Measurements from ENCODE around the gene MS4A10.

DNA sequence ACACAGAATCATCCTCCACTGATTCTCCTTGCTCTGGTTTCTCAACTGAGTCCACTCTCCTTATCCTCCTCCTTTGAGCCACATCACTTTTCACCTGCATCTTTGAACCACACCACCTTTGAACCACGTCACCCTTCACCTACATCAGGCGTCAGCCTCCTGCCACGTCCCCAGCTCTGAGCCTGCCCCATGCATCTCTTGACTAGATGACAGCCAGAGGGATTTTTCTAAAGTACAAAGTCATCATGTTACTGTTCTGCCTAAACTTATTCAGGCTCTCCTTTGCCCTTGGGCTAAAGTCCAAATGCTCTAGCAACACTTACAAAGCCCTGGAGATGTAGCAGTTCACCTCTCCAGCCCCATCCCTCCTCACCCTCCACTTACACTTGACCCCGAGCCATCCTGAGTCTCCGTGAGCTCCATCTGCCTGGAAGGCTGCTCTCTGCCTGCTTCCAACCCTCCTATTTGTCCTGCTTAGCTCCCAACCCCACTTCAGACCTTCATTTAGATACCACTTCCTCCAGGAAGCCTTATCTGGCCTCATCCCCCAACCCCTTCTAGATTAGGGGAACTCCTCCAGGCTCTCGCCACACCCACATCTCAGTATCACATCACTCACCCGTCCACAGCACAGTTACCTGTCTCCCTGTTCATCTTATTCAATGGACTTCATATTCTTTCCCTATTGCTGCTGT lies 3.7 kb upstream of the MS4A10 start:
- TF ChIP-seq FOS (IDR thresholded peaks at IDR 0.05; ENCODE audit: borderline replicate concordance, extremely low read depth, insufficient read length) (no peak), GABPA (IDR thresholded peaks at IDR 0.05; ENCODE audit: low read depth) (no peak), EP300 (IDR thresholded peaks at IDR 0.05; ENCODE audit: borderline replicate concordance in 1 of 2, control insufficient read depth in 1 of 2, low read depth in 2 of 2, low read length in 2 of 2) (no peak), ZBED1 (IDR thresholded peaks at IDR 0.05; ENCODE audit: borderline replicate concordance) (no peak), RAD21 (IDR thresholded peaks at IDR 0.05; ENCODE audit: insufficient read depth, low read depth, low read length) (no peak)
- TF ChIP-seq, protein P1, sequence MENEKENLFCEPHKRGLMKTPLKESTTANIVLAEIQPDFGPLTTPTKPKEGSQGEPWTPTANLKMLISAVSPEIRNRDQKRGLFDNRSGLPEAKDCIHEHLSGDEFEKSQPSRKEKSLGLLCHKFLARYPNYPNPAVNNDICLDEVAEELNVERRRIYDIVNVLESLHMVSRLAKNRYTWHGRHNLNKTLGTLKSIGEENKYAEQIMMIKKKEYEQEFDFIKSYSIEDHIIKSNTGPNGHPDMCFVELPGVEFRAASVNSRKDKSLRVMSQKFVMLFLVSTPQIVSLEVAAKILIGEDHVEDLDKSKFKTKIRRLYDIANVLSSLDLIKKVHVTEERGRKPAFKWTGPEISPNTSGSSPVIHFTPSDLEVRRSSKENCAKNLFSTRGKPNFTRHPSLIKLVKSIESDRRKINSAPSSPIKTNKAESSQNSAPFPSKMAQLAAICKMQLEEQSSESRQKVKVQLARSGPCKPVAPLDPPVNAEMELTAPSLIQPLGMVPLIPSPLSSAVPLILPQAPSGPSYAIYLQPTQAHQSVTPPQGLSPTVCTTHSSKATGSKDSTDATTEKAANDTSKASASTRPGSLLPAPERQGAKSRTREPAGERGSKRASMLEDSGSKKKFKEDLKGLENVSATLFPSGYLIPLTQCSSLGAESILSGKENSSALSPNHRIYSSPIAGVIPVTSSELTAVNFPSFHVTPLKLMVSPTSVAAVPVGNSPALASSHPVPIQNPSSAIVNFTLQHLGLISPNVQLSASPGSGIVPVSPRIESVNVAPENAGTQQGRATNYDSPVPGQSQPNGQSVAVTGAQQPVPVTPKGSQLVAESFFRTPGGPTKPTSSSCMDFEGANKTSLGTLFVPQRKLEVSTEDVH (IDR thresholded peaks at IDR 0.05; ENCODE audit: low read depth, partially characterized antibody), result no peak
- TF ChIP-seq, protein P2, sequence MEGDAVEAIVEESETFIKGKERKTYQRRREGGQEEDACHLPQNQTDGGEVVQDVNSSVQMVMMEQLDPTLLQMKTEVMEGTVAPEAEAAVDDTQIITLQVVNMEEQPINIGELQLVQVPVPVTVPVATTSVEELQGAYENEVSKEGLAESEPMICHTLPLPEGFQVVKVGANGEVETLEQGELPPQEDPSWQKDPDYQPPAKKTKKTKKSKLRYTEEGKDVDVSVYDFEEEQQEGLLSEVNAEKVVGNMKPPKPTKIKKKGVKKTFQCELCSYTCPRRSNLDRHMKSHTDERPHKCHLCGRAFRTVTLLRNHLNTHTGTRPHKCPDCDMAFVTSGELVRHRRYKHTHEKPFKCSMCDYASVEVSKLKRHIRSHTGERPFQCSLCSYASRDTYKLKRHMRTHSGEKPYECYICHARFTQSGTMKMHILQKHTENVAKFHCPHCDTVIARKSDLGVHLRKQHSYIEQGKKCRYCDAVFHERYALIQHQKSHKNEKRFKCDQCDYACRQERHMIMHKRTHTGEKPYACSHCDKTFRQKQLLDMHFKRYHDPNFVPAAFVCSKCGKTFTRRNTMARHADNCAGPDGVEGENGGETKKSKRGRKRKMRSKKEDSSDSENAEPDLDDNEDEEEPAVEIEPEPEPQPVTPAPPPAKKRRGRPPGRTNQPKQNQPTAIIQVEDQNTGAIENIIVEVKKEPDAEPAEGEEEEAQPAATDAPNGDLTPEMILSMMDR (IDR thresholded peaks at IDR 0.05 in 2 of 3, conservative IDR thresholded peaks at IDR 0.05 in 1 of 3; ENCODE audit: control insufficient read depth in 2 of 3, extremely low read depth in 1 of 3, insufficient read depth in 1 of 3, low read depth in 3 of 3, low read length in 3 of 3), result no peak
